OCI-LY3 (cell line): Measurements from ENCODE around the gene TJP1.

Experiments
- H2AFZ ChIP-seq: fragments of 200-600, 300-600 bp; shearing (Covaris generic); 2 replicates; pipeline ENCODE4 v1.6.0; 2014; ENCODE audit warnings: antibody characterized with exemption, low read depth, low read length
- H3K27ac ChIP-seq: fragments of 200-600, 300-600 bp; sonication (generic); 2 replicates; pipeline ENCODE4 v1.5.1; 2014; ENCODE audit warnings: mild to moderate bottlenecking, low read length, moderate library complexity, mixed read lengths
- H3K27me3 ChIP-seq: fragments of 200-600, 300-600 bp; sonication (generic); 2 replicates; pipeline ENCODE4 v1.6.1; 2014; ENCODE audit warnings: low read depth, low read length, mixed read lengths
- H3K36me3 ChIP-seq: fragments of 200-600, 300-600 bp; sonication (generic); replicated peaks from 2 replicates; pipeline ENCODE3; 2014; ENCODE audit warnings: low read depth, low read length, mixed read lengths
- H3K4me1 ChIP-seq: fragments of 300-600, 200-600 bp; sonication (generic); 2 replicates; pipeline ENCODE4 v1.6.1; 2014; ENCODE audit warnings: low read length, mixed read lengths
- H3K4me2 ChIP-seq: fragments of 200-600, 300-600 bp; sonication (generic); 2 replicates; pipeline ENCODE4 v1.6.1; 2014; ENCODE audit warnings: low read length, mixed read lengths
- H3K4me3 ChIP-seq: fragments of 300-600, 200-600 bp; sonication (generic); 2 replicates; pipeline ENCODE4 v1.5.1; 2014; ENCODE audit warnings: antibody characterized with exemption, mild to moderate bottlenecking, low read length, moderate library complexity
- H3K79me2 ChIP-seq: fragments of 300-600, 200-600 bp; shearing (Covaris generic); 2 replicates; pipeline ENCODE4 v1.6.1; 2014; ENCODE audit warnings: mild to moderate bottlenecking, low read length, mixed read lengths
- H3K9ac ChIP-seq: fragments of 300-600, 200-600 bp; shearing (Covaris generic); 2 replicates; pipeline ENCODE4 v1.6.0; 2014; ENCODE audit warnings: mild to moderate bottlenecking, low read length, moderate library complexity
- H3K9me3 ChIP-seq: fragments of 200-600, 300-600 bp; shearing (Covaris generic); 2 replicates; pipeline ENCODE4 v1.6.1; 2014; ENCODE audit warnings: low read length, mixed read lengths; ENCODE audit not compliant: insufficient read depth
- H4K20me1 ChIP-seq: fragments of 200-600, 300-600 bp; sonication (generic); 2 replicates; pipeline ENCODE4 v1.6.1; 2016; ENCODE audit warnings: low read length, mixed read lengths; ENCODE audit not compliant: insufficient read depth
- CTCF ChIP-seq: fragments of 200-600, 300-600 bp; sonication (generic); IDR thresholded peaks from 2 replicates; pipeline ENCODE4 v1.5.1; 2014; ENCODE audit warnings: antibody characterized with exemption, low read length, low read depth
- EZH2phosphoT487 ChIP-seq: fragments of 200-600 bp; shearing (Covaris generic); IDR thresholded peaks from 2 replicates; pipeline ENCODE4 v1.6.1; 2018; ENCODE audit warnings: antibody characterized with exemption, mixed run types, low read depth

Gene TJP1

GRCh38 chr15:29687939-29688505 lies 134.2 kb downstream of the TJP1 start:
- H3K4me3 ChIP-seq = no peak overlapping the region
- H3K9me3 ChIP-seq = no peaks in the 10 kb centered on the region
- H2AFZ ChIP-seq = no peak overlapping the region
- no peaks in the 10 kb centered on the region for H3K27me3 ChIP-seq
- H3K4me2 ChIP-seq = no peak overlapping the region
- peaks cover 14% of the 10 kb centered on the region for H3K4me1 ChIP-seq
- no peak overlapping the region for H3K27ac ChIP-seq
- no peaks in the 10 kb centered on the region for H4K20me1 ChIP-seq
- H3K36me3 ChIP-seq = no peaks in the 10 kb centered on the region
- H3K9ac ChIP-seq = no peak overlapping the region
- no peaks in the 10 kb centered on the region for H3K79me2 ChIP-seq
- no peak for TF ChIP-seq EZH2phosphoT487
- no peak for TF ChIP-seq CTCF

GRCh38 chr15:29687204-29687815 lies 135.0 kb downstream of the TJP1 start:
- H3K79me2 ChIP-seq = no peaks in the 10 kb centered on the region
- H3K9me3 ChIP-seq = no peaks in the 10 kb centered on the region
- no peaks in the 10 kb centered on the region for H3K36me3 ChIP-seq
- H2AFZ ChIP-seq = no peak overlapping the region
- no peak overlapping the region for H3K27ac ChIP-seq
- H3K4me2 ChIP-seq = no peak overlapping the region
- peaks cover 14% of the 10 kb centered on the region for H3K4me1 ChIP-seq
- no peak overlapping the region for H3K9ac ChIP-seq
- H3K27me3 ChIP-seq = no peaks in the 10 kb centered on the region
- H3K4me3 ChIP-seq = no peak overlapping the region
- TF ChIP-seq EZH2phosphoT487 = no peak
- TF ChIP-seq CTCF = no peak
- no peaks in the 10 kb centered on the region for H4K20me1 ChIP-seq

GRCh38 chr15:29686445-29687203 lies 135.6 kb downstream of the TJP1 start:
- Histone ChIP-seq H3K4me3 (no peak overlapping the region), H3K27ac (no peak overlapping the region), H3K4me2 (no peak overlapping the region), H3K27me3 (no peaks in the 10 kb centered on the region), H3K79me2 (no peaks in the 10 kb centered on the region), H3K9me3 (no peaks in the 10 kb centered on the region), H3K9ac (no peak overlapping the region), H2AFZ (no peak overlapping the region), H4K20me1 (no peaks in the 10 kb centered on the region), H3K4me1 (peaks cover 14% of the 10 kb centered on the region), H3K36me3 (no peaks in the 10 kb centered on the region)
- TF ChIP-seq EZH2phosphoT487 (no peak), CTCF (no peak)

- Histone ChIP-seq H2AFZ (no peak overlapping the region), H4K20me1 (no peaks in the 10 kb centered on the region), H3K36me3 (no peaks in the 10 kb centered on the region), H3K4me2 (peak overlapping the region; percentile 19), H3K9ac (no peak overlapping the region), H3K4me1 (peaks cover 14% of the 10 kb centered on the region), H3K27me3 (no peaks in the 10 kb centered on the region), H3K9me3 (no peaks in the 10 kb centered on the region), H3K27ac (no peak overlapping the region), H3K4me3 (no peak overlapping the region), H3K79me2 (no peaks in the 10 kb centered on the region)
- TF ChIP-seq CTCF = no peak
- no peak for TF ChIP-seq EZH2phosphoT487
Observed at GRCh38 chr15:29686079-29686425, 136.2 kb downstream of the TJP1 start.
